H9 (cell line): ENCODE results near the gene VGF. TPM values are rescaled to one million over a fixed set of nuclear protein-coding genes. Genes with fewer than 3 reads are reported as not detected.
A peak's percentile ranks its signal among the peaks of the same experiment; 100 is the strongest.

ENCODE experiments used
- DNase-seq: peaks from one replicate; pipeline ENCODE4 v3.0.0-alpha.2; 2017
- H2AFZ ChIP-seq: one replicate; pipeline ENCODE4 v1.6.1; 2013; ENCODE audit warnings: mild to moderate bottlenecking, low read length, control low read depth, moderate library complexity
- H2AK5ac ChIP-seq: 2 replicates; pipeline ENCODE4 v1.6.1; 2013; ENCODE audit warnings: low read length, control low read depth, mixed read lengths; ENCODE audit not compliant: insufficient read length
- H2BK120ac ChIP-seq: one replicate; pipeline ENCODE4 v1.6.1; 2013; ENCODE audit warnings: low read depth, mild to moderate bottlenecking, low read length, control low read depth, inconsistent platforms; ENCODE audit not compliant: poor library complexity, severe bottlenecking
- H2BK12ac ChIP-seq: 2 replicates; pipeline ENCODE4 v1.6.1; 2013; ENCODE audit warnings: low read length, control low read depth, mixed read lengths, low read depth; ENCODE audit not compliant: insufficient read length
- H2BK15ac ChIP-seq: 2 replicates; pipeline ENCODE4 v1.6.1; 2013; ENCODE audit warnings: low read depth, low read length, control low read depth
- H2BK20ac ChIP-seq: one replicate; pipeline ENCODE4 v1.6.1; 2013; ENCODE audit warnings: low read depth, mild to moderate bottlenecking, low read length, control low read depth, inconsistent platforms; ENCODE audit not compliant: poor library complexity, severe bottlenecking
- H2BK5ac ChIP-seq: 2 replicates; pipeline ENCODE4 v1.6.1; 2013; ENCODE audit warnings: low read length, control low read depth, mixed read lengths; ENCODE audit not compliant: insufficient read length
- H3K14ac ChIP-seq: 2 replicates; pipeline ENCODE4 v1.6.1; 2013; ENCODE audit warnings: low read length, control low read depth; ENCODE audit not compliant: insufficient read depth
- H3K18ac ChIP-seq: 2 replicates; pipeline ENCODE4 v1.6.1; 2013; ENCODE audit warnings: low read depth, mild to moderate bottlenecking, mixed read lengths, low read length, control low read depth; ENCODE audit not compliant: insufficient read length
- H3K23ac ChIP-seq: 2 replicates; pipeline ENCODE4 v1.6.1; 2013; ENCODE audit warnings: low read length, control low read depth, mixed read lengths, low read depth; ENCODE audit not compliant: insufficient read length
- H3K23me2 ChIP-seq: 2 replicates; pipeline ENCODE4 v1.6.1; 2013; ENCODE audit warnings: low read depth, mild to moderate bottlenecking, mixed read lengths, low read length, control low read depth; ENCODE audit not compliant: insufficient read length, poor library complexity, severe bottlenecking
- H3K27ac ChIP-seq: 2 replicates; pipeline ENCODE4 v1.5.1; 2013; ENCODE audit warnings: low read length, control low read depth, mixed read lengths, low read depth; ENCODE audit not compliant: insufficient read length
- H3K27me3 ChIP-seq: 2 replicates; pipeline ENCODE4 v1.6.1; 2013; ENCODE audit warnings: low read length, control low read depth, inconsistent platforms; ENCODE audit not compliant: insufficient read depth
- H3K4ac ChIP-seq: 2 replicates; pipeline ENCODE4 v1.6.1; 2013; ENCODE audit warnings: low read depth, mild to moderate bottlenecking, control low read depth, inconsistent platforms, low read length, moderate library complexity
- H3K4me1 ChIP-seq: 2 replicates; pipeline ENCODE4 v1.6.1; 2013; ENCODE audit warnings: low read length, control low read depth, inconsistent platforms; ENCODE audit not compliant: insufficient read depth
- H3K4me2 ChIP-seq: 2 replicates; pipeline ENCODE4 v1.6.1; 2013; ENCODE audit warnings: low read length, control low read depth, mixed read lengths; ENCODE audit not compliant: insufficient read length, insufficient read depth
- H3K56ac ChIP-seq: 2 replicates; pipeline ENCODE4 v1.6.1; 2013; ENCODE audit warnings: low read depth, mild to moderate bottlenecking, mixed read lengths, low read length, control low read depth; ENCODE audit not compliant: insufficient read length
- H3K79me1 ChIP-seq: 2 replicates; pipeline ENCODE4 v1.6.1; 2013; ENCODE audit warnings: low read depth, mild to moderate bottlenecking, moderate library complexity, low read length, control low read depth, inconsistent platforms; ENCODE audit not compliant: insufficient read depth, poor library complexity, severe bottlenecking
- H3K79me2 ChIP-seq: 2 replicates; pipeline ENCODE4 v1.6.1; 2013; ENCODE audit warnings: low read length, control low read depth, inconsistent platforms; ENCODE audit not compliant: insufficient read depth
- H3K9ac ChIP-seq: 2 replicates; pipeline ENCODE4 v1.6.1; 2013; ENCODE audit warnings: low read length, control low read depth, mixed read lengths; ENCODE audit not compliant: insufficient read length; ENCODE audit errors: extremely low read depth
- H3K9me3 ChIP-seq: one replicate; pipeline ENCODE4 v1.6.1; 2013; ENCODE audit warnings: low read depth, low read length, inconsistent platforms; ENCODE audit not compliant: control insufficient read depth
- H3T11ph ChIP-seq: one replicate; pipeline ENCODE4 v1.6.1; 2013; ENCODE audit warnings: mild to moderate bottlenecking, low read length, control low read depth, inconsistent platforms
- H4K20me1 ChIP-seq: one replicate; pipeline ENCODE4 v1.6.1; 2013; ENCODE audit not compliant: control insufficient read depth, insufficient read length, insufficient read depth
- H4K5ac ChIP-seq: 2 replicates; pipeline ENCODE4 v1.6.1; 2013; ENCODE audit warnings: low read depth, mild to moderate bottlenecking, mixed read lengths, low read length, control low read depth; ENCODE audit not compliant: insufficient read length
- H4K8ac ChIP-seq: replicated peaks from 2 replicates; pipeline ENCODE4 v1.6.1; 2013; ENCODE audit warnings: low read length, control low read depth, mixed read lengths, low read depth; ENCODE audit not compliant: insufficient read length
- H4K91ac ChIP-seq: 2 replicates; pipeline ENCODE4 v1.6.1; 2013; ENCODE audit warnings: low read depth, mild to moderate bottlenecking, moderate library complexity, mixed read lengths, low read length, control low read depth; ENCODE audit not compliant: insufficient read length
- H3K27ac Mint-ChIP-seq, 3 experiments: 2 replicates in 2 of 3; 3 replicates in 1 of 3; pipeline ENCODE4 v1.8.0; 2020 to 2021; ENCODE audit warnings: mixed read lengths in 3 of 3, mild to moderate bottlenecking in 1 of 3, moderate library complexity in 1 of 3
- H3K27me3 Mint-ChIP-seq: 2 replicates; pipeline ENCODE4 v1.8.0; 2021; ENCODE audit warnings: low read depth, mild to moderate bottlenecking, moderate library complexity, mixed read lengths
- H3K36me3 Mint-ChIP-seq, 3 experiments: 2 replicates in 2 of 3; 3 replicates in 1 of 3; pipeline ENCODE4 v1.8.0; 2020 to 2021; ENCODE audit warnings: low read depth in 3 of 3, mixed read lengths in 3 of 3; ENCODE audit not compliant: insufficient read depth in 1 of 3
- H3K4me1 Mint-ChIP-seq, 2 experiments: 2 replicates each; pipeline ENCODE4 v1.8.0; 2020; ENCODE audit warnings: mixed read lengths in 2 of 2
- H3K4me3 Mint-ChIP-seq, 2 experiments: 2 replicates in 1 of 2; 3 replicates in 1 of 2; pipeline ENCODE4 v1.8.0; 2020 to 2021; ENCODE audit warnings: mild to moderate bottlenecking in 2 of 2, mixed read lengths in 2 of 2, moderate library complexity in 1 of 2
- H3K9me3 Mint-ChIP-seq, 2 experiments: 2 replicates in 1 of 2; 3 replicates in 1 of 2; pipeline ENCODE4 v1.8.0; 2020; ENCODE audit warnings: mild to moderate bottlenecking in 2 of 2, mixed read lengths in 2 of 2, moderate library complexity in 1 of 2
- WGBS: extraction: QIAGEN DNeasy Blood & Tissue Kit; methylation state at CpG from one replicate; pipeline ENCODE4 v1.1.7; 2013; ENCODE audit warnings: missing lambda C conversion rate, low lambda C conversion rate, mixed read lengths; ENCODE audit not compliant: insufficient read length; ENCODE audit errors: extremely low coverage; 5-methylcytosine and 5-hydroxymethylcytosine counted together
- total RNA-seq: library from RNA; stranded (reverse); gene quantifications from 2 replicates; pipeline ENCODE4 v1.2.1, GENCODE V29; 2021
- TF ChIP-seq, protein P1 (sequence below): fragments of 200-600 bp; sonication (generic); conservative IDR thresholded peaks from 3 replicates; pipeline ENCODE4 v1.8.0; 2021; ENCODE audit warnings: antibody characterized with exemption, mild to moderate bottlenecking

VGF gene
- total RNA-seq, 1 experiment from 2014 or later: 37.1 TPM

DNA sequence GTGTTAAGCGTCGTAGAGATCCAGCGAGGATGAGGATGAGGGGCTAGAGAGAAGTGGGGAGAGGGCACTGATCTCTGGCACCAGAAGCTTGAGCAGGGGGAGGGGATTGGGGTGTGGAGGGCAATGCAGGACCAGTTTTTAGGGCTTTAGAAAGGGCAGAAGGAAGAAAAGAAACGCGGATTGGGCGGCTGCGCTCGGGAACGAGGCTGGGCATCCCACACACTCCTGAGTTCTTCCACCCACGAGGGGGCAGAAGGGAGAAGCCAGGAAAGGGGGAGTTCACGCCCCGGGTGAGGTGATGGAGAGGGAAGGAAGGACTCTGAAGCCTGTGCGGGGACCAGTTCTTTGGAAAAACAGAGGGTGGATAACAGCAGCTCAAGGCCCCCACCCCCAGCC lies 6.1 kb upstream of the VGF start:
- Mint-ChIP-seq H3K36me3 (no peaks in the 10 kb centered on the region), H3K27me3 (peaks cover 98% of the 10 kb centered on the region), H3K9me3 (peaks cover 0 to 2% of the 10 kb centered on the region in 2 experiments; a peak in 2 of 5 replicates), H3K4me3 (peak overlapping the region; percentile 55 to 79), H3K27ac (no peak overlapping the region), H3K4me1 (peaks cover 56 to 64% of the 10 kb centered on the region in 2 experiments)
- Histone ChIP-seq H3K9ac (no peak overlapping the region), H3K79me2 (no peaks in the 10 kb centered on the region), H3K9me3 (no peaks in the 10 kb centered on the region), H3K4me1 (peaks cover 13% of the 10 kb centered on the region; the same call in 1 of the 2 replicates), H3K4ac (no peak overlapping the region), H2AK5ac (no peak overlapping the region), H2BK15ac (no peak overlapping the region), H4K8ac (no peak overlapping the region), H4K5ac (no peak overlapping the region), H3K56ac (no peak overlapping the region), H3K14ac (no peak overlapping the region), H2AFZ (no peak overlapping the region), H3K23ac (no peak overlapping the region), H3K27me3 (peaks cover 63% of the 10 kb centered on the region), H4K91ac (no peak overlapping the region), H3K79me1 (no peaks in the 10 kb centered on the region), H2BK5ac (no peak overlapping the region), H3T11ph (no peak overlapping the region), H3K23me2 (peaks cover 46% of the 10 kb centered on the region), H3K27ac (no peak overlapping the region), H3K18ac (no peak overlapping the region), H4K20me1 (no peaks in the 10 kb centered on the region), H2BK12ac (no peak overlapping the region), H2BK20ac (no peak overlapping the region), H3K4me2 (peak overlapping the region; percentile 68), H2BK120ac (no peak overlapping the region)
- TF ChIP-seq, protein P1, sequence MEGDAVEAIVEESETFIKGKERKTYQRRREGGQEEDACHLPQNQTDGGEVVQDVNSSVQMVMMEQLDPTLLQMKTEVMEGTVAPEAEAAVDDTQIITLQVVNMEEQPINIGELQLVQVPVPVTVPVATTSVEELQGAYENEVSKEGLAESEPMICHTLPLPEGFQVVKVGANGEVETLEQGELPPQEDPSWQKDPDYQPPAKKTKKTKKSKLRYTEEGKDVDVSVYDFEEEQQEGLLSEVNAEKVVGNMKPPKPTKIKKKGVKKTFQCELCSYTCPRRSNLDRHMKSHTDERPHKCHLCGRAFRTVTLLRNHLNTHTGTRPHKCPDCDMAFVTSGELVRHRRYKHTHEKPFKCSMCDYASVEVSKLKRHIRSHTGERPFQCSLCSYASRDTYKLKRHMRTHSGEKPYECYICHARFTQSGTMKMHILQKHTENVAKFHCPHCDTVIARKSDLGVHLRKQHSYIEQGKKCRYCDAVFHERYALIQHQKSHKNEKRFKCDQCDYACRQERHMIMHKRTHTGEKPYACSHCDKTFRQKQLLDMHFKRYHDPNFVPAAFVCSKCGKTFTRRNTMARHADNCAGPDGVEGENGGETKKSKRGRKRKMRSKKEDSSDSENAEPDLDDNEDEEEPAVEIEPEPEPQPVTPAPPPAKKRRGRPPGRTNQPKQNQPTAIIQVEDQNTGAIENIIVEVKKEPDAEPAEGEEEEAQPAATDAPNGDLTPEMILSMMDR: no peak
- WGBS: no CpG with 5 or more reads among the region's 13 CpGs
- no peak for DNase-seq
